H54 (cell line): ENCODE measurements around the gene CACNG3.
"Not testable (repeated sequence)": the region's sequence is repeated elsewhere in the genome, so short reads cannot be mapped to it uniquely, and the experiment has no call there.

Experiments used
- DNase-seq: peaks from one replicate; pipeline ENCODE4 v3.0.0; 2011; ENCODE audit warnings: low spot score, mixed read lengths; ENCODE audit not compliant: insufficient read length
- FAIRE-seq: peaks from 3 replicates; lab custom pipeline; 2011; peaks lifted over from hg19 to GRCh38; lab: Jason Lieb, UNC
- POLR2A ChIP-seq: IDR thresholded peaks from 2 replicates; pipeline ENCODE4 v1.6.1; 2011; ENCODE audit warnings: low read depth, mild to moderate bottlenecking, low read length

The CACNG3 gene

DNA sequence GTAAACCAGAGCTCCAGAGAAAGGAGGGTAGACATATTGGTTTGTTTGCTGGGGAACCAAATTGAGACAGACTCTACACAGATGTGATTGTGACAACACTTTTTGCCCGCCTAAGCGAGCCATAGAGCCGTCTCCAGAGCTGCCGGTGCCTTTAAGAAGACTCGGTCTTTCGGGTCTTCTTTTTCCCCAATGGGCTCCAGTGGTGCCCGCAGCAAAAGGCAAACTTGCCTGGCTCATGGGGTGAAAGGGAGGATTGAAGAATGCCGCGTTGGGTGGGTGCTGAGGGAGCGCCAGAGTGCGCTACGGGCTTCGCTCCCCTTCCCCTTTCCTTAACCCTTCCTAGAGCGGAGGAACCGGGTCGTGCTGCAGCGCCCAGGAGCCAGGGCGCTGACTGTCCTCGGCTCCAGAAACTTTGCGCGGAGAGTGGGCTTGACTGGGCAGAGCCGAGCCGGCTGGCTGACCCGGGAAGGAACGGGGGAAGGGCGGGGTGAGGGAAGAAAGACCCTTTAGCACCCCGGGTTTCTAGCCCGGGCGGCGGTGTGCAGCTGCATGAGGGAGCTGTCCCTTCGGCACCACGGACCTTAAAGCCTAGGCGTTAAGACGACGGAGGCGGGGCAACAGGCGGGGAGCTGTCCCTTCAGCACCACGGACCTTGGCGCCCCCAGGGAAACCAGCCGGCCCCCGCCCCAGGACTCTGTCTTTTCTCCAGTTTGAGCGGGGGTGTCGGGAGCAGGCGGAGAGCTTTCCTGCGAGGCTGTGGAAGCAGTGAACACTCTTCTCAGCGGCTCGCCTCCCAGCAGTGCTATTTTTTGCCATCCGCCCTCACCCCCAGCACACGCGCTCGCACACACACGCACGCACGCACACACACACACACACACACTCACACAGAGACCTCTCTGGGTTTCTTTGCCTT lies at the start of gene CACNG3:
CACNG3 (plus strand) TSS at position 880 of the 916 bp plus-strand sequence. CDS start 420 bp downstream, outside the sequence.
- FAIRE-seq (no peak), DNase-seq (no peak)
- TF ChIP-seq POLR2A = no peak

DNA sequence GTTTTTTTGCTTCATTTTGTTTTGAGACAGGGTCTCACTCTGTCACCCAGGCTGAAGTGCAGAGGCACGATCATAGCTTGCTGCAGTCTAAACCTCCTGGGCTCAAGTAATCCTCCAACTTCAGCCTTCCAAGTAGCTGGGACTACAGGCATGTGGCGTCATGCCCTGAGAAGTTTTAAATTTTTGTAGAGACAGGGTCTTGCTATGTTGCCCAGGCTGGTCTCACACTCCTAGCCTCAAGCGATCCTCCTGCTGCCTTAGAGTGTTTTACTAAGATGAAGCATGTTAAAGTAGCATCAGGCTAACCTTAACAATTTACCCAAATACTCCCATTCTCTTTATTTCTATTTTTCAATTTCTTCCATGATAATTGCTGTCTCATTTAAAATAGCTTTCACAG lies 49.2 kb upstream of the CACNG3 start:
- no peak for TF ChIP-seq POLR2A
- DNase-seq (no peak), FAIRE-seq (no peak)

DNA sequence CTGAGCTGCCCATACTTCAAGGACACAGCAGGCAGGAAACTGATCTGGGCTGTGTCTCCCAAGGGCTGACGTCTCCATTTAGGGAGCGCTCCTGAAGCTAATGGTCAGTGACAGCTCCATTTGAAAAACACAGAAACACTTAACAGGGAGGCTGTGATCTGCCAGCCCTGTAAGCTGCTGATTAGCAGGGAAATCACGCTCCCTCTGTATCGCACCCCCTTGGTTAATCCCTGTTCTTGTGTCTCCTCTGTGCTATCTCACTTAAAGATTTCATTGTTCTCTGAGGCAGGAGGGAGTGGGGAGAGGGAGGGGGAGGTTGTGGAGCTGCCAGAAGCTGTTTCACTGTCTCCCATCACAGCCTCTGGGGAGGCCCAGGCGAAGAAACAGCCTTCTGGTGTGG lies 47.4 kb upstream of the CACNG3 start:
- DNase-seq = no peak
- TF ChIP-seq POLR2A = no peak
- FAIRE-seq = no peak

DNA sequence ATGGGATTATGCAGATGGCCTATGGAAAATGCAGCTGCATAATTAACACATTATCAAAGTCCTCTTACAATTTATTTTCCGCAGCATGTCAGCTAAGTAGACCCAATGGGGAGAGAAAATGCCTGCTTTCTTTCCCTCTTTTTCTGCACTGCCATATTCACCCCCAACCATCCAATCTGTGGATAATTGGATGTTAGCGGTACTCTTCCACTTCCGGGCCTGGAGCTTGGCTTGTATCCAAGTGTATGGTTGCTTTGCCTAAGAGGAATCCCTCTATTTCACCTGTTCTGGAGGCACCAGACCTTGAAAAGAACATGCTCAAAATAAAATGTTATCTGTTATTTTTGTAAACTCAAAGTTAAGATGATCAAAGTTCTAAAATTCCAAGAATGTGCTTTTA lies 41.1 kb upstream of the CACNG3 start:
- no peak for DNase-seq
- no peak for TF ChIP-seq POLR2A
- no peak for FAIRE-seq

DNA sequence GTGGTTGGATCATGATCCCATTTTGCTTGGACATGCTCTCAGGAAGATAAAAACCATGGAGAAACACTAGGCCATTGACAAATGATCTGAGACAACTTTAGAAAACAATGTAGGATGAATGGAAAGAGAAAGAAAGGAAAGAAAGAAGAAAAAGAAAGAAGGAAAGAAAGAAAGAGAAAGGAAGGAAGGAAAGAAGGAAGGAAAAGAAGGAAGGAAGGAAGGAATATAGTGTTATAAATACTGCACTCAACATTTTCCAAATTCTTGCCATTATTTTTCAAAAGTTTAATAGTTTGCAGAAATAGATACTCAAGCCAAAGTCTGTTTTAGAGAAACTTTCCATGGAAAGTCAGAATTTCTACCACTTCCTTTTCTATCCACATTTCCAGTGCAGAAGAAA lies 39.2 kb upstream of the CACNG3 start:
- TF ChIP-seq POLR2A = no peak
- DNase-seq = no peak
- no peak for FAIRE-seq

DNA sequence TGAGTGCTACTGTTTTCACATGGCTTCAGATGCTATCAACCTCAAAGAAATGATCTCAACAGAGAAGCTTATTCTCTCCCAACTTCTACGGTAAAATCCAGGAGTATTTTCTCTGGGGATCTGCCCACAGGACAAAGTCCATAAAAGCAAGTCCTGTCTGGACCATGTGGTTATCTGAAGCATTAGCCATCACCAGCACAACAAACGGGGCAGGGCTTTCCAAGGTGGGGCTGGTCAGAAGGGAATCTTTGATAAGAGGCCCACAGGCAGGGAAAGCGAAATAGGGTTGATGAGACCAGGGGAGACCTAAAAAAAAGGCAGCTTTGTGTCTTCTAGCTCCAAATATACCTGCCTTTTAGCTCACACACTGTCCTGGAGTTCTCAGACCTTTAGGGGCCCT lies 38.7 kb upstream of the CACNG3 start:
- FAIRE-seq (no peak), DNase-seq (no peak)
- no peak for TF ChIP-seq POLR2A

DNA sequence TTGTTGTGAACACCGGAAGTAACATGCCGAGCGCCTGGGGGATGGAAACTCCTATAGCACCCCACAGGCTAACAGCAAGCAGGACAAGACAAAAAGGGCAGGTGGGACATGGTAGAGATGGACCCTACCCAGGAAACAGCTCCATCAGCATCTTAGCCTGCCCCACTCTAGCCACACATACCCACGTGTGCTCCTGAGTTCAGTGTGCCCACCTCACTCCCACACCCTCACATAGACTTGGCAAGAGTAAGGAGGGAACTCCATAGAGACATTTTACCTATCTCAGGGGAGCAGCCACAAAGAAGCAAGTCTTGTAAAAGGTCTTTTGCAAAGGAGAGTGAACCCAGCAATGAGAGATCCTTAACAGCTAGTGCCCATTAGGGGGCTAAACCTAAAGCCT lies 37.8 kb upstream of the CACNG3 start:
- TF ChIP-seq POLR2A = no peak
- DNase-seq = no peak
- no peak for FAIRE-seq

DNA sequence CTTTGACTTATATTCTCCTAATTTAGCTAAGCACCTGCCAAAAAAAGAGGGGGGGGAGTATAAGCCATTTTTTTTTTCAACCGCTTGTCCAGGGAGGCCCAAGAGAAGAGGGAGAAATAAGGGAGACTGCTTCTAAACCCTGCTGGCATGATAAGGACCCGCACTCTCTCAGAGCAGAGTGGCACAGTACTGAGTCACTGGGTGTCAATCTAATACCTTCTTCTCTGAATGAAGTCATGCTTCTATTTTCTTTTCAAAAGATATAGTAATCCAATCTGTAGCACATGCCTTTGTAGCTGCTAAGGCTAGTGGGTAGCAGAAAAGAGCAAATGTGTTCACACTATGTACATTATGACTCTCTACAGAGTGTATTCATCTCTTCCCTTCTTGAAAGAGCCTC lies 34.9 kb upstream of the CACNG3 start:
- TF ChIP-seq POLR2A = no peak
- DNase-seq (no peak), FAIRE-seq (no peak)

DNA sequence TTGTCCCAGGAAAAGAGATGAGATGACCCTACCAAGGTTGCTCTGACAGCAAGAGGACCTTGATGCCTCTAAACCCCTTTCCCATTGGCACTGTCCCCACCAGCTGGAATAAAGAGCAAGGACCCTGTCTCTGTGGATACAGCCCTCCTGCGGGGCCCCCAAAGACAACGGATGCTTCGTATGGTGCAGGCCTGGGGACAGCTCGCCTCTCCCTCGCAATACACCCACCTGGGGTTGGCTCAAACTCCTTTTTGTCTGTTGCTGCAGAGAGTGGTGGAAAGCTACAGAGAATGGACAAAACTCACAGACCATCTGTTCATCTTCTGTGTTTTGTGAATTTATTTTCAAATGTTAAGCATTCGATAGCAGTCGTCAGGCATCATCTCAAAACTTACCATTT lies 27.6 kb upstream of the CACNG3 start:
- no peak for FAIRE-seq
- no peak for TF ChIP-seq POLR2A
- DNase-seq = no peak

DNA sequence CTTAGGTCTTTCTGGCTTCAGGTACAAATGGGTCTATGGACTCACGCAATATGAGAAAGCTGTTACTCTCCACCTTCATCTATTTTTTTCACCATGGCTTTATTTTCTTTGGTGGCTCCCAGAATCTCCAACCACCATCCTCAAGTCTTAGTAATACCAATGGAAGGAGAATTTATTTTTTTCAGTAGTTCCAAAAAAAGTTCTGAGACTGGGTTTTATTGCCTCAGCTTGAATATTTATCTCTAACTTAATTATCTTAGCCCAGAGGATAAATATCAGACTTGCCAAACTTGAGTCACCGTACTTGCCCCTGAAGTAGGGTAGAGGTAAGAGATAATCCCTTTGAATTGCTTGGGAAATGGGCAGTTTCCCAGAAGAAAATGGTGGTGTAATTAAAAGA lies 23.2 kb upstream of the CACNG3 start:
- DNase-seq = no peak
- no peak for TF ChIP-seq POLR2A
- no peak for FAIRE-seq

DNA sequence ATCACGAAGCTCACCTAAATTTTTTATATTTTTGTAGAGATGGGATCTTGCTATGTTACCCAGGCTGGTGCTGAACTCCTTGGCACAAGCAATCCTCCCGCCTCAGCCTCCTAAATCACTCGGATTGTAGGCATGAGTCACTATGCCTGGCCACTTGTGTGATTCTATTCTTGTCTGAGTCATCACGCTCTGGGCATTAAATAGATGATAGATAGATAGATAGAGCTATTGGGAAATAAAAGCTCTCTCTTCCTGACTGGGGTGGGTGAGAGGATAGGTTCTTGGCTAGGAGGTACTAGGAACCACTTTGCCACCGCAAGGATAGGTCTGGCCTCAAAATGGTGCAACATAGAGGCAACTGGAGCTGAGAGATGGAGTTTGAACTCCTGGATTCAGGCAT lies 21.4 kb upstream of the CACNG3 start:
- no peak for TF ChIP-seq POLR2A
- FAIRE-seq (no peak), DNase-seq (no peak)

DNA sequence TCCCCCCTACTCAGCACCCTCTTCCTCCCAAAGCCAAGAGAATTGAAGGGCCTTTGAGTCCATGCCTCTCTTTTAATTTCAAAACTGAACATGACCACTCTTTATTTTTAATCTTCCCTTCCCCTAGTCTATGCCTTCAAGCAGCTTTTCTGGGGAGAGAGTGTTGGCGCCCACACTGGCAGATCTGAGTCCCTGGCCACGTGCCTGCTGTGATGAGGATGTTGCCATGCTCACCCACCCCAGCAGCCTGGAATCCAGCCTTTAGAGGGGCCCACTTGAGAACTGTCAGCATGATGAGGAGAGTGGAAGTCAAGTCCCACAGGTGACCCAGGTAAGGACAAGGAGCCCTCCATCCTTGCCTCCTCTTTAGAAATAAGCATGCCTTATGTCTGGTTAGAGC lies 20.3 kb upstream of the CACNG3 start:
- DNase-seq (no peak), FAIRE-seq (no peak)
- TF ChIP-seq POLR2A = no peak

DNA sequence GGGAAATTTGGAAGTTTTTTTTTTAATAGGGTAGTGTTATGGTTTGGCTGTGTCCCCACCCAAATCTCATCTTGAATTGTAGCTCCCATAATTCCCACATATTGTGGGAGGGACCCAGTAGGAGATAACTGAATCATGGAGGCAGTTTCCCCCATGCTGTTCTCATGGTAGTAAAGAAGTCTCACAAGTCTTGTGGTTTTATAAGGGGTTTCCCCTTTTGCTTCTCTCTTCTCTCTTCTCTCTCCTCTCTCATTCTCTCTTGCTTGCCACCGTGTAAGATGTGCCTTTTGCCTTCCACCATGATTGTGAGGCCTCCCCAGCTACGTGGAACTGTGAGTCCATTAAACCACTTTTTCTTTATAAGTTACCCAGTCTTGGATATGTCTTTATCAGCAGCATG lies 17.3 kb upstream of the CACNG3 start:
- FAIRE-seq, DNase-seq: not testable (repeated sequence)

DNA sequence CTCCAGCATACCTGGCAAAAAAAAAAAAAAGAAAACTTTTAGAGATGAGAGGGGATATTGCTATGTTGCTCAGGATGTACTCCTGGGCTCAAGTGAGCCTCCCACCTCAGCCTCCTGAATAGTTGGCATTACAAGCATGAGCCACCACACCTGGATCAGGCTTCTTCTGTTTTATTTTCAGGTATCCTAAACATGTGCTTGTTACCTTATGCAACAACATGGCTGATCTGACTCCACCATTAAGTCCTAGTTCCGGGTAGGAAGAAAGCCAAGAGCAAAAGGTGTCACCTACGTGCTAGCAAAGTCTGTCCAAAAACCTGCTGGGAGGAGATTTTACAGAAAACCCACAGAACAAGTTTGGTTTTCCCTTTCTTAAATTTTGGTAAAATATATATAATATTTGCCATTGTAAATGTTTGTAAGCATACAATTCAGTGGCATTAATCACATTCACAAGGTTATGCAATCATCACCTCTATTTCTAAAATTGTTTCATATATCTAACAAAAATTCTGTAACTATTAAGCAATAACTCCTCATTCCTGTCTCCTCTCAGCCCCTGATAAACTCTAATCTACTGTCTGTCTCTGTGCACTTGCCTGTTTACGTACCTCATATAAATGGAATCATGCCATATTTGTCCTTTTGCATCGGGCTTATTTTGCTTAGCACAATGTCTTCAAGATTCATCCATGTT lies 9.1 kb upstream of the CACNG3 start:
- FAIRE-seq = no peak

More for the DNA sequence above, 9.1 kb upstream of the CACNG3 start:
- no peak for TF ChIP-seq POLR2A
- no peak for DNase-seq
